HG03342 (cell line): ENCODE measurements around the gene SEMA6B.

Source experiments
- ATAC-seq: cut with Tn5 transposase; IDR thresholded peaks from one replicate; pipeline ENCODE4 v1.9.1; 2021; ENCODE audit warnings: mild to moderate bottlenecking, moderate library complexity; ENCODE audit not compliant: unreplicated experiment

SEMA6B gene

DNA sequence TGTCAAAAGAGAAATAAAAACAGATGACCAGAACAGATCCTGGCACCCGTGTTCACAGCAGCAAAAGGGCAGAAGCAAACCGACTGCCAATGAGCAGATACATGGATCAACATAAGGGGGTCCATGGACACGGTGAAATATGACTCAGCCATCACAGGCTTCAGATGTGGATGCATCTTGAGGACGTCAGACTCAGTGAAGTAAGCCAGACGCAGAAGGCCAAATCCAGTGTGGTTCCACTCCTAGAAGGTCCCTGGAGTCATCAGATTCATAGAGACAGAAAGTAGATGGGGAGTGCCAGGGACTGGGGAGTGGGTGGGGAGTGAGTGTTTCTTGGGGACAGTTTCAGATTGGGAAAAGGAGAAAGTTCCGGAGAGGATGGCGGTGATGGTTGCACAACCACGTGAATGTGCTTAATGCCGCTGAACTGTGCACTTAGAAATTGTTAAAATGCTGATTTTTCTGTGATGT is 28.8 kb upstream of the SEMA6B start:
- ATAC-seq, result no peak

GRCh38 chr19:4587527-4587926 is 28.0 kb upstream of the SEMA6B start:
- ATAC-seq, result no peak

- no peak for ATAC-seq
These were observed 27.2 kb upstream of the SEMA6B start for GRCh38 chr19:4586691-4587090.

- ATAC-seq, result no peak
These were observed 26.8 kb upstream of the SEMA6B start for GRCh38 chr19:4586245-4586644.

DNA sequence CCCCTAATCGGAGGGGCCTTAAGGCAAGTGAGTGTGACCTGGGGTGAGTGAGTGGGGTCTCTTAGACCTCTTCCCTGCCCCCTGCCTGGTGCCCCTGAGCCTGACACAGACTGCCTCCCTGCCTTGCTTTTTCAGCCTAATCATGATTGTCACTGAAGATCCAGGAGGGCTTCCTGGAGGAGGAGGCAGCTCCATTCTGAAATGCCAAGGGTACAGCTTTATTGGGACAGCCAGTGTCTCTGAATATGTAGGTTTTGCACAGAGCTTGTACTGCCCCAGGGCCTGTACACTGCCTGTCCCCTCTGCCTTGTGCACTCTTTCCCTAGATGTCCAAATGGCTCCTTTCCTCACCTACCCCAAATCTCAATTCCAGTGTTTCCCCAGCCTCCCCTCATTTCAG is 26.1 kb upstream of the SEMA6B start:
- ATAC-seq, result no peak

DNA sequence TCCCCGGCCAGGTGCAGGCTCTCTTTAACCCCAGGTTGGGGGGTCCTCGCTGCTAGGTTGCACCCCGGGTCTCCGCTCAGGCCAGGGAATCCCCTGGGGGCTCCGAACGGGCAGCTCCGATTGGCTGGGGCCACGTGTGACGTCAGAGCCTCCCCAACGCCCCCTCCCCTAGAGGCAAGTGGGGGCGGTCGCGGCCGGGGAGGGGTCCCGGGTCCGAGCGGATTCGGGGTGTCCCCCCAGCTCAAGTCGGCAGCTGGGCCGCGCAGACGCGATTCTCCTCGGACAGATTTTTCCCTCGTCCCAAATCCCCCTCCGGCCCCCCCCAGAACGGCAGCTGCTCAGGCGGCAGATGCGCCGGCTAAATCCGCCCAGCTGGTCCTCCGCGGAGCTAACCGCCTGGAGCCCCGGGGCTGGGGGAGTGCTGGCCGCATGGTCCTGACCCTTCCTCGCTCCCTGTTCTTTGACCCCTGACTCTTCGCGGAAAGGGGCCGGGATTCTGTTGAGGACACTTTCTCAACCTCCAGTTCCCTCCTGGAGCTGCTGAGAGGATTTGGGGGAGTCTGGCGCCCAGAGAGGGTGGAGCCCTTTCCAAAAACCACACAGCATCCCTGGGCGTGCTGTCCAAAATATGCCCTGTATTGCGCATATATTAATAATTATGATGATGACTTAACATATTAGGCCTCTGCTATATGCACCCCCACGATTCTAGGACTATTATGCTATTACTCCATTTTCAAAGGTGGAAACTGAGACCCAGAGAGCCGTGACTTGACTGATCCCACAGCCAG is 25.4 kb upstream of the SEMA6B start:
- ATAC-seq, result no peak

DNA sequence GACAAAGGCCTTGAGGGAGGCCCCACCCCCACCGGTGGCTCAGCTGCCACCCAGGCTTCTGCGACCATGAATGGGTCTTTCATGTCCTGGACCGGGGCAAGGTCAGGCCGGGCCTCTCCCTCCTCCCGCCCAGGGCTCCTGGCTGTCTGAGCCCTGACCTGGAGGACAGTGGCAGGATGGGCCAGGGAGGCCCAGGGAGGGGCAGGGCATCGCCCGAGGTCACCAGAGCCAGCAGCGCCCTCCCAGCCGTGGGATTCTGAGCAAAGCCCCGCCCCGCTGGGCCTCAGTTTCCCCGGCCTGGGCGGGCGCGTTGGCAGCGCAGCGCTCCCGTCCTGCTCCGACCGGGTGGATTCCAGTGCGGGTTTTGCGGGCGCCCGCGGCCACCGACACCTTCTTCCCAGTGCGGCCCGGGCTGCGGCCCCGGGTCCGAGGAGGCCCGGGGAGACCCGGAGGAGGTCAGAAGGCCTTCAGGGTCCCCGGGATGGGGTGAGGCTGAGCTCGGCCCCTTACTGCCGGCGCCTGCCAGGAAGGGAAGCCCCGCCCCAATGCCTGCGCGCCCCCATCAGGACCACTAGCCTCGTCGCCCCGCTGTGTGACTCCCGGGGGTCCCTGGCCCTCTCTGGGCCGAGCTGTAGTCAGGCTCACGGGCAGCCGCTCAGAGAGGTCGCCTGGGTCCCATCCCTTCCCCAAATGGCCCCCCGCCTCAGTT is 24.6 kb upstream of the SEMA6B start:
- ATAC-seq, result no peak

- no peak for ATAC-seq
These were observed 23.7 kb upstream of the SEMA6B start for GRCh38 chr19:4582980-4583842.

DNA sequence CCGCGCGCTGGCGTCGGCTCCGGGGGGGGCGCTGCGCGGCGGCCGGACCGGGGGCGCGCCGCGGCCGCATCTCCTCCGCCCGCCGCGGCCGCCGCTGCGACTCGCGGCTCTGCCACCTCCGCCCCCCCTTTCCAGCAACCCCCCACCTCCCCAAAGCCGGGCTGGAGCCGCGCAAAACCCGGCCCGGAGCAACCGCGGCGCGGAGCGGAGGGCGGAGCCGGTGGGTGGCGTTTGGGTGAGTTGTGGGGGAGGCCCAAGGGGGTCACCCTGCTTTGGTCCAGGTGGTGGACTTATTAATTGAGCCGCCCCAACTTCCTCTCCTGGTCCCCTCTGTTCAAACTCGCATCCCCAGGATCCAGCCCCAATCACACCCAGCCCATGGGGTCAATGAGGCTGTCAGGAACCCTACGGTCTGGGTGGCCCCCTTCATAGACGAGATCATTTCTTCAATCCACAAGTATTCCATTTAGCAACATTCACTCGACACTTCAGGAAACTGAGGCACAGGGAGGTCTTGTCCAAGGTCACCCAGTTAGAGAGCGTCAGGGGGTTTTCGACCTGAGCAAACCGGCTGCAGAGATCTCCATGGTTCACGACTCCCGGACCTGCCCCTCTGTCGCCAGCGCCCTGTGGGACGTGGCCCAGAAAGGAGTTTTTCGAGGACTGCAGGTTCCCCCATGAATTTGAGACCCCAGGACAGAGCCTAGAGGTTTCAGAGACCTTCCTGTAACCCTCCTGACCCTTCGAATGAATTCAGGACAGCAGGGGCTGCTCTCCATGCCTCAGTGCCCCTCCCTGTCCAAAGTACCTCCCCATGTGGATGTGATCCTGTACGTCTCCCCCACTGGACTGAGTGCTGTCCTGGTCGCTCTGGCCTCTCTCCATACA is 22.4 kb upstream of the SEMA6B start:
- ATAC-seq, result no peak

GRCh38 chr19:4580961-4581665 is 21.6 kb upstream of the SEMA6B start:
- no peak for ATAC-seq

- no peak for ATAC-seq
These were observed 20.8 kb upstream of the SEMA6B start for GRCh38 chr19:4580021-4580901.

DNA sequence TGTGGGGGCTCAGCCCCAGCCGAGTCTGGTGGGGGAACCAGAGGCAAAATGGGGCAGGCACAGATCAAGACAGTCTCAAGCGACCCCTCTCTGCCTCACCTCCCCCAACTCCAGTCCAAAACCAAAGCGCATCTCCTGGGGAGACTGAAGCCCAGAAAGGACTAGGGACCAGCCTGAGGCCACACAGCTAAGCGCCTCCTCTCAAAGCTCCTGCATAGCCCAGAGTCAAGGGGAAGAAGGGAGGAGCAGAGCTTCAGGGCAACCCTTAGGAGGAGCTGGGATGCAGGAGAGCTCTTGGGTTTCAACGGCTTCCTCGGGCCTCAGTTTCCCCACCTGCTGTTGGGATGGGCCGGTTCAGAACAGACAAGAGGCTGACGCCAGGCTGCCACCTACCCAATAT is 19.9 kb upstream of the SEMA6B start:
- ATAC-seq, result no peak

- no peak for ATAC-seq
These were observed 19.2 kb upstream of the SEMA6B start for GRCh38 chr19:4578552-4579248.

DNA sequence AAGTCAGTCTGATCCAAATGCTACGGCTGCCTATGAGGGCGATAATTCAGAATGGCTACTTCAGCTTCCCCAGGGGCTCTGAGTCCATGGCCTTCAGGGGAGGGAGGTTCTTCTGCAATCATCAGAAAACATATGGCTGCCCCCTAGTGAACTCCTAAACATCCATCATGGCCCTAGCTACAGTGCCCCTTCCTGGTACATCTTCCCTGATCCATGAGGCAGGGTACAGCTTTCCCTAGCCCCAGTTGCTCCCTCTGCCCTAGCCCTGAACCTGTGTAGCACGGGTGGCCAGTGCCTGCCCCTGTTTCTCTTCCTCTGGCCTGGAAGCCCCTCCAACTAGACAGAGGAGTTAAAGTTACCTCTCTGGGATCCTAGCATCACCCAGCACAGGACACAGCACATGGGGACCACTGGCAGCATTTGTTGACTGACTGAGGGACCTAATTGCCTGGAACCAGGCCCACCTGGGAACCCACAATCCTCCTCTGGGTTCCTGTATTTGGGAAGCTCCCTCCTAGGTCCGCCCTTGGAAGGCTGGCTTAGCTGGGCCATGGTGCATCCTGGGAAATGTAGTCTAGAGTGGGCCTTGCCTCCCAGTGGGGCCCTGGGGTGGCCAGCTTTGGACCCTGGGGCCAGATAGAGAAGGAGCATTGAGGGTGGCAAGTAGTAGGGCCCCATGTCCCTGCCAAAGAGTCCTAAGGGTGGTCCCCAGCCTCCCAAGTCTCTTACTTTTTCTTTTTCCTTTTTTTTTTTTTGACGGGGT is 17.7 kb upstream of the SEMA6B start:
- no peak for ATAC-seq

DNA sequence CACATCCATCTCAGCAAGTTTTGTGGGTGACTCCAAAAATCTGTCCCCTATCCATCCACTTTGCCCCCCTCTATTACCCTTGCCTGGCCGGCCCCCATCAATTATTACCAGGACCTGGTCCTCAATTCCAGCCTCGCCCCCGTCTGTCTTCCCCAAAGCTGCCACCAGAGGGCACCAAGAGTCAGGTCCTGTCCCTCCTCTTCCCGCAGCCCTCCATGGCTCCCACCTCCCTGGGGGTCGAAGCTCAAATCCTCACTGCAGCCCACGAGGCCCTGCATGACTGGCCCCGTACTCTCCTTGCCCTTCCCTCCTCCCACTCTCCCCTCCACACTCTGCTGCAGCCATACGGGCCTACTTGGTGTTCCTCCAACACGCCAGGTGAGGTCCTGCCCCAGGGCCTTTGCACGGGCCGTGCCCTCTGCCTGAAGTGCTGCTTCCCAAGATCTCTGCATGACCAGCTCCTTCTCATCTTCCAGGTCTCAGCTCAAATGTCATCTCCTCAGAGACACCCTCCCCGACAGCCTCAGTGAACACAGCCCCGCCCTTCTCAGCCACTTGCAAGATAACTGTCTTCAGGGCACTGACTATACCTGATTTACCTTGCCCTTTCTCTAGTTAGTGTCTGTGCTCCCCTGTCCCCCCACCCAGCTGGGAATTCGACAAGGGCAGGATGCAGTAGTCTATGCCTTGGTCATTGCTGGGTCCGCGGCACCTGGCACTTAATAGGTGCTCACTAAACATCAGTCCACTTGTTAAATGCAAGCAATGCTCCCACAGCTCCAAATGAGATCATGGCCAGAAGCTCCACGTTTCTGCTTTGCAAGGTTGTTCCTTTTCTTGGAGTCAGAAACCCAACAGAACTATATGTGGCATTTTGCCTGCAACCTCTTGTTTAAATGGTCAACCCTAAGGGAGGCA is 16.8 kb upstream of the SEMA6B start:
- no peak for ATAC-seq

GRCh38 chr19:4575267-4576015 is 16.0 kb upstream of the SEMA6B start:
- ATAC-seq, result no peak
